ENCODE data around the gene CLSTN2. TPM values are rescaled to one million over a fixed set of nuclear protein-coding genes. Genes with fewer than 3 reads are reported as not detected.

CLSTN2 gene
- total and polyA plus RNA-seq, 2 donors from 2014 or later = 2.0 to 12.0 TPM

- intact Hi-C loops (cut with DNase I) = no loop called here
- no peak for FAIRE-seq
- Histone ChIP-seq H3K9me3 (ENCODE audit: control insufficient read depth in 2 of 3, insufficient read depth in 1 of 3, low read length in 3 of 3) (no peaks in the 10 kb centered on the region), H3K27ac (ENCODE audit: low read depth in 2 of 2, low read length in 2 of 2) (no peak overlapping the region), H3K9ac (ENCODE audit: low read length in 3 of 3) (no peak overlapping the region), H3K27me3 (ENCODE audit: control insufficient read depth, insufficient read depth, low read length) (no peaks in the 10 kb centered on the region), H3K4me3 (ENCODE audit: low read length in 3 of 3) (no peak overlapping the region), H3K4me1 (ENCODE audit: control insufficient read depth in 2 of 3, insufficient read depth in 2 of 3, low read depth in 1 of 3, low read length in 3 of 3) (no peaks in the 10 kb centered on the region), H3K36me3 (ENCODE audit: control insufficient read depth in 2 of 3, insufficient read depth in 3 of 3, low read length in 3 of 3) (no peaks in the 10 kb centered on the region)
- DNase-seq = no peak
- TF ChIP-seq, protein P1, sequence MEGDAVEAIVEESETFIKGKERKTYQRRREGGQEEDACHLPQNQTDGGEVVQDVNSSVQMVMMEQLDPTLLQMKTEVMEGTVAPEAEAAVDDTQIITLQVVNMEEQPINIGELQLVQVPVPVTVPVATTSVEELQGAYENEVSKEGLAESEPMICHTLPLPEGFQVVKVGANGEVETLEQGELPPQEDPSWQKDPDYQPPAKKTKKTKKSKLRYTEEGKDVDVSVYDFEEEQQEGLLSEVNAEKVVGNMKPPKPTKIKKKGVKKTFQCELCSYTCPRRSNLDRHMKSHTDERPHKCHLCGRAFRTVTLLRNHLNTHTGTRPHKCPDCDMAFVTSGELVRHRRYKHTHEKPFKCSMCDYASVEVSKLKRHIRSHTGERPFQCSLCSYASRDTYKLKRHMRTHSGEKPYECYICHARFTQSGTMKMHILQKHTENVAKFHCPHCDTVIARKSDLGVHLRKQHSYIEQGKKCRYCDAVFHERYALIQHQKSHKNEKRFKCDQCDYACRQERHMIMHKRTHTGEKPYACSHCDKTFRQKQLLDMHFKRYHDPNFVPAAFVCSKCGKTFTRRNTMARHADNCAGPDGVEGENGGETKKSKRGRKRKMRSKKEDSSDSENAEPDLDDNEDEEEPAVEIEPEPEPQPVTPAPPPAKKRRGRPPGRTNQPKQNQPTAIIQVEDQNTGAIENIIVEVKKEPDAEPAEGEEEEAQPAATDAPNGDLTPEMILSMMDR (IDR thresholded peaks at IDR 0.05; ENCODE audit: borderline replicate concordance, extremely low read depth, insufficient read depth) = no peak
These were observed 13.5 kb downstream of the CLSTN2 start for GRCh38 chr3:139948467-139948866.

DNA sequence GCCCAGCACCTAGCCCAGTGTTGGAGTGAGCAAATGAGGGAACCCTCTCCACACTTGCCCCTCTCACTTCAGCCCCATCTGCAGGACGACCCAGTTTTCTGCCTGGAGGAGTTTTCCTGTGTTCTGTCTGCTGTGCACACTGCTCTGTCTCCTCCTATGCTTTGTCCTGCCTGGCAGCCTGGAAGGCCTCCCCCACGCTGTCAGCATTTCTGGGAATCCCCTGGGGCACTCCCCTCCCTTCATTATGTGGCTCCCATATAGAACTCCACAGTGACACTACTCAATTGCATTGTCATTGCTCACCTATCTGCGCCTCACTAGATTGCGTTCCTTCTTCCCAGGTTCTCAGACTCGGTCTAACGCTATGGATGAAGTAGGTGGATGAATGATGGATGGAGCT, 13.9 kb downstream of the CLSTN2 start:
- H3K9me3 ChIP-seq (ENCODE audit: control insufficient read depth in 2 of 3, insufficient read depth in 1 of 3, low read length in 3 of 3) = no peaks in the 10 kb centered on the region
- intact Hi-C loops (cut with DNase I) = no loop called here
- H3K9ac ChIP-seq (ENCODE audit: low read length in 3 of 3) = no peak overlapping the region
- H3K4me1 ChIP-seq (ENCODE audit: control insufficient read depth in 2 of 3, insufficient read depth in 2 of 3, low read depth in 1 of 3, low read length in 3 of 3) = no peaks in the 10 kb centered on the region
- FAIRE-seq (no peak), DNase-seq (no peak)
- no peaks in the 10 kb centered on the region for H3K36me3 ChIP-seq (ENCODE audit: control insufficient read depth in 2 of 3, insufficient read depth in 3 of 3, low read length in 3 of 3)
- H3K27ac ChIP-seq (ENCODE audit: low read depth in 2 of 2, low read length in 2 of 2) = no peak overlapping the region
- TF ChIP-seq, protein P1 (IDR thresholded peaks at IDR 0.05; ENCODE audit: borderline replicate concordance, extremely low read depth, insufficient read depth) = no peak
- no peak overlapping the region for H3K4me3 ChIP-seq (ENCODE audit: low read length in 3 of 3)
- no peaks in the 10 kb centered on the region for H3K27me3 ChIP-seq (ENCODE audit: control insufficient read depth, insufficient read depth, low read length)

GRCh38 chr3:139953131-139953910, 18.3 kb downstream of the CLSTN2 start:
- intact Hi-C loops (cut with DNase I) = no loop called here
- TF ChIP-seq, protein P1 (IDR thresholded peaks at IDR 0.05; ENCODE audit: borderline replicate concordance, extremely low read depth, insufficient read depth) = no peak
- no peaks in the 10 kb centered on the region for H3K4me1 ChIP-seq (ENCODE audit: control insufficient read depth in 2 of 3, insufficient read depth in 2 of 3, low read depth in 1 of 3, low read length in 3 of 3)
- H3K36me3 ChIP-seq (ENCODE audit: control insufficient read depth in 2 of 3, insufficient read depth in 3 of 3, low read length in 3 of 3) = no peaks in the 10 kb centered on the region
- no peaks in the 10 kb centered on the region for H3K27me3 ChIP-seq (ENCODE audit: control insufficient read depth, insufficient read depth, low read length)
- no peak overlapping the region for H3K9ac ChIP-seq (ENCODE audit: low read length in 3 of 3)
- DNase-seq (no peak), FAIRE-seq (no peak)
- H3K27ac ChIP-seq (ENCODE audit: low read depth in 2 of 2, low read length in 2 of 2) = no peak overlapping the region
- H3K9me3 ChIP-seq (ENCODE audit: control insufficient read depth in 2 of 3, insufficient read depth in 1 of 3, low read length in 3 of 3) = no peaks in the 10 kb centered on the region
- no peak overlapping the region for H3K4me3 ChIP-seq (ENCODE audit: low read length in 3 of 3)

All from kidney (tissue), 14 donors.